GM23248 (cell line): ENCODE measurements around the gene MTCL1. TPM values are rescaled to one million over a fixed set of nuclear protein-coding genes. Genes with fewer than 3 reads are reported as not detected.

Experiments
- DNase-seq: peaks from one replicate; pipeline ENCODE4 v3.0.0-alpha.2; 2015
- H2AFZ ChIP-seq: fragments of 200-600 bp; sonication (generic); 2 replicates; pipeline ENCODE4 v1.6.1; 2016; ENCODE audit warnings: antibody characterized with exemption
- H3F3A ChIP-seq: fragments of 200-600 bp; sonication (generic); 2 replicates; pipeline ENCODE4 v1.6.1; 2016; ENCODE audit warnings: mild to moderate bottlenecking, antibody characterized with exemption, mixed run types; ENCODE audit not compliant: insufficient read depth
- H3K27ac ChIP-seq: fragments of 200-600 bp; sonication (generic); 2 replicates; pipeline ENCODE4 v1.5.1; 2016; ENCODE audit warnings: mild to moderate bottlenecking
- H3K27me3 ChIP-seq: fragments of 200-600 bp; sonication (generic); replicated peaks from 2 replicates; pipeline ENCODE4 v1.6.1; 2016; ENCODE audit warnings: mild to moderate bottlenecking; ENCODE audit not compliant: insufficient read depth
- H3K36me3 ChIP-seq: fragments of 200-600 bp; sonication (generic); 2 replicates; pipeline ENCODE4 v1.6.1; 2016; ENCODE audit warnings: low read depth, mild to moderate bottlenecking
- H3K4me1 ChIP-seq: fragments of 200-600 bp; sonication (generic); 2 replicates; pipeline ENCODE4 v1.6.1; 2016; ENCODE audit warnings: mild to moderate bottlenecking; ENCODE audit not compliant: insufficient read depth
- H3K4me2 ChIP-seq: fragments of 200-600 bp; sonication (generic); one replicate; pipeline ENCODE4 v1.6.1; 2016; ENCODE audit warnings: mild to moderate bottlenecking; ENCODE audit not compliant: unreplicated experiment
- H3K4me3 ChIP-seq: fragments of 200-600 bp; sonication (generic); 2 replicates; pipeline ENCODE4 v1.5.1; 2016; ENCODE audit warnings: mild to moderate bottlenecking
- H3K79me2 ChIP-seq: fragments of 200-600 bp; sonication (generic); 2 replicates; pipeline ENCODE4 v1.6.1; 2016; ENCODE audit warnings: mild to moderate bottlenecking; ENCODE audit not compliant: insufficient read depth
- H3K9ac ChIP-seq: fragments of 200-600 bp; sonication (generic); 2 replicates; pipeline ENCODE4 v1.6.1; 2016; ENCODE audit warnings: mild to moderate bottlenecking
- H3K9me2 ChIP-seq: fragments of 200-600 bp; sonication (generic); 2 replicates; pipeline ENCODE4 v1.6.1; 2016; ENCODE audit warnings: mixed run types, mild to moderate bottlenecking, moderate library complexity; ENCODE audit not compliant: insufficient read depth
- H3K9me3 ChIP-seq: fragments of 200-600 bp; sonication (generic); one replicate; pipeline ENCODE4 v1.6.1; 2017; ENCODE audit warnings: low read depth
- H4K20me1 ChIP-seq: fragments of 200-600 bp; sonication (generic); 2 replicates; pipeline ENCODE4 v1.6.0; 2016; ENCODE audit not compliant: insufficient read depth
- EZH2 ChIP-seq: fragments of 200-600 bp; sonication (generic); IDR thresholded peaks from 2 replicates; pipeline ENCODE4 v1.6.1; 2018; ENCODE audit warnings: antibody characterized with exemption, mild to moderate bottlenecking; ENCODE audit not compliant: insufficient read depth, poor library complexity, severe bottlenecking
- EZH2phosphoT487 ChIP-seq: fragments of 200-600 bp; sonication (generic); IDR thresholded peaks from 2 replicates; pipeline ENCODE4 v1.6.1; 2018; ENCODE audit warnings: antibody characterized with exemption, moderate library complexity, mild to moderate bottlenecking, low read depth; ENCODE audit not compliant: insufficient read depth
- WGBS, 2 experiments: methylation state at CpG; one replicate each; pipeline ENCODE4 v1.1.6; 2015 to 2017; ENCODE audit warnings: low lambda C conversion rate in 2 of 2, low coverage in 1 of 2; ENCODE audit errors: missing lambda C conversion rate in 2 of 2; 5-methylcytosine and 5-hydroxymethylcytosine counted together
- in situ Hi-C: fragments of 300-500 bp; cut with MboI; formaldehyde crosslinking; loops from 2 replicates; pipeline ENCODE4 v1.15.0; 2020
- polyA plus RNA-seq: library from polyadenylated mRNA; unstranded; fragments of >200 nt; fragmentation: Nextera tagmentation; extraction: Ambion mirVana; gene quantifications from 2 replicates; pipeline ENCODE4 v1.2.1, GENCODE V29; 2016
- total RNA-seq: library from RNA; depleted of rRNA; stranded (reverse); fragments of >200 nt; shearing (Covaris generic); gene quantifications from 2 replicates; pipeline ENCODE4 v1.2.3, GENCODE V29; 2014

MTCL1 gene
- total and polyA plus RNA-seq, 2 experiments from 2014 or later: 10.3 to 36.9 TPM

- peaks cover 83% of the 10 kb centered on the region for H3K79me2 ChIP-seq
- no peak overlapping the region for H3K4me3 ChIP-seq
- H3K9ac ChIP-seq: no peak overlapping the region
- no peak overlapping the region for H3K4me2 ChIP-seq
- no peaks in the 10 kb centered on the region for H3K9me3 ChIP-seq
- H3K27me3 ChIP-seq: no peaks in the 10 kb centered on the region
- peaks cover 24% of the 10 kb centered on the region for H3F3A ChIP-seq
- peaks cover 19% of the 10 kb centered on the region for H3K4me1 ChIP-seq
- 95 to 100% methylated on average over 1 of the region's 1 CpG for WGBS, 2 experiments
- in situ Hi-C loops: no loop called here
- no peak for TF ChIP-seq EZH2
- no peak for TF ChIP-seq EZH2phosphoT487
- no peak overlapping the region for H3K27ac ChIP-seq
- H3K9me2 ChIP-seq: no peaks in the 10 kb centered on the region
- no peak overlapping the region for H2AFZ ChIP-seq
- DNase-seq: no peak
- H3K36me3 ChIP-seq: no peaks in the 10 kb centered on the region
- no peaks in the 10 kb centered on the region for H4K20me1 ChIP-seq
These were observed 65.3 kb downstream of the MTCL1 start for GRCh38 chr18:8770657-8771056.

GRCh38 chr18:8771930-8772329 lies 66.6 kb downstream of the MTCL1 start:
- no peaks in the 10 kb centered on the region for H3K27me3 ChIP-seq
- no peak overlapping the region for H3K4me3 ChIP-seq
- peak; percentile 56 for DNase-seq
- peaks cover 88% of the 10 kb centered on the region for H3K79me2 ChIP-seq
- H3K4me2 ChIP-seq: no peak overlapping the region
- no peak overlapping the region for H3K27ac ChIP-seq
- 36 to 41% methylated on average over 8 of the region's 8 CpGs for WGBS, 2 experiments
- H3K36me3 ChIP-seq: no peaks in the 10 kb centered on the region
- in situ Hi-C loops: no loop called here
- peaks cover 10% of the 10 kb centered on the region for H3K4me1 ChIP-seq
- TF ChIP-seq EZH2 (no peak), EZH2phosphoT487 (no peak)
- H3K9ac ChIP-seq: no peak overlapping the region
- no peak overlapping the region for H2AFZ ChIP-seq
- H3F3A ChIP-seq: peaks cover 12% of the 10 kb centered on the region; the same call in 1 of the 2 replicates
- no peaks in the 10 kb centered on the region for H4K20me1 ChIP-seq
- no peaks in the 10 kb centered on the region for H3K9me2 ChIP-seq
- H3K9me3 ChIP-seq: no peaks in the 10 kb centered on the region

GRCh38 chr18:8773980-8774379 lies 68.6 kb downstream of the MTCL1 start:
- Histone ChIP-seq H3K27me3 (no peaks in the 10 kb centered on the region), H3K27ac (peak overlapping the region; percentile 7; the same call in 1 of the 2 replicates), H3F3A (0 out of 2 replicates have a peak, but pooled peaks cover 6% of the 10 kb centered on the region), H4K20me1 (no peaks in the 10 kb centered on the region), H3K9me2 (no peaks in the 10 kb centered on the region), H3K4me1 (peaks cover 10% of the 10 kb centered on the region), H2AFZ (no peak overlapping the region), H3K79me2 (peaks cover 75% of the 10 kb centered on the region), H3K36me3 (no peaks in the 10 kb centered on the region; the same call in 1 of the 2 replicates), H3K9me3 (no peaks in the 10 kb centered on the region), H3K4me2 (no peak overlapping the region), H3K9ac (peak overlapping the region; percentile 17; the same call in 1 of the 2 replicates), H3K4me3 (no peak overlapping the region)
- DNase-seq: peak; percentile 55
- TF ChIP-seq EZH2phosphoT487 (no peak), EZH2 (no peak)
- in situ Hi-C loops: no loop called here
- WGBS, 2 experiments: 26% methylated on average over 5 of the region's 5 CpGs

GRCh38 chr18:8776013-8776943 lies 70.9 kb downstream of the MTCL1 start:
- Histone ChIP-seq H3K9ac (no peak overlapping the region), H3K36me3 (peaks cover 18% of the 10 kb centered on the region; the same call in 1 of the 2 replicates), H3K27ac (no peak overlapping the region), H3K4me3 (no peak overlapping the region), H3K79me2 (peaks cover 54% of the 10 kb centered on the region), H3K4me1 (peaks cover 10% of the 10 kb centered on the region), H3F3A (0 out of 2 replicates have a peak, but pooled peaks cover 6% of the 10 kb centered on the region), H4K20me1 (no peaks in the 10 kb centered on the region), H3K9me3 (no peaks in the 10 kb centered on the region), H3K4me2 (no peak overlapping the region), H2AFZ (no peak overlapping the region), H3K9me2 (no peaks in the 10 kb centered on the region), H3K27me3 (no peaks in the 10 kb centered on the region)
- no peak for TF ChIP-seq EZH2
- TF ChIP-seq EZH2phosphoT487: no peak
- no peak for DNase-seq
- WGBS, 2 experiments: 94 to 97% methylated on average over 10 of the region's 10 CpGs
- in situ Hi-C loops: no loop called here
